T-helper 9 cell (primary cell): ENCODE results near the gene GIT1.
A peak's percentile ranks its signal among the peaks of the same experiment; 100 is the strongest.

Experiments used
- DNase-seq: peaks from one replicate; pipeline ENCODE4 v3.0.0-alpha.2; 2020
- total RNA-seq, 2 donors: gene quantifications; one replicate each; lab custom pipeline; 2026; lab: John Stamatoyannopoulos, UW

The GIT1 gene, protein sequence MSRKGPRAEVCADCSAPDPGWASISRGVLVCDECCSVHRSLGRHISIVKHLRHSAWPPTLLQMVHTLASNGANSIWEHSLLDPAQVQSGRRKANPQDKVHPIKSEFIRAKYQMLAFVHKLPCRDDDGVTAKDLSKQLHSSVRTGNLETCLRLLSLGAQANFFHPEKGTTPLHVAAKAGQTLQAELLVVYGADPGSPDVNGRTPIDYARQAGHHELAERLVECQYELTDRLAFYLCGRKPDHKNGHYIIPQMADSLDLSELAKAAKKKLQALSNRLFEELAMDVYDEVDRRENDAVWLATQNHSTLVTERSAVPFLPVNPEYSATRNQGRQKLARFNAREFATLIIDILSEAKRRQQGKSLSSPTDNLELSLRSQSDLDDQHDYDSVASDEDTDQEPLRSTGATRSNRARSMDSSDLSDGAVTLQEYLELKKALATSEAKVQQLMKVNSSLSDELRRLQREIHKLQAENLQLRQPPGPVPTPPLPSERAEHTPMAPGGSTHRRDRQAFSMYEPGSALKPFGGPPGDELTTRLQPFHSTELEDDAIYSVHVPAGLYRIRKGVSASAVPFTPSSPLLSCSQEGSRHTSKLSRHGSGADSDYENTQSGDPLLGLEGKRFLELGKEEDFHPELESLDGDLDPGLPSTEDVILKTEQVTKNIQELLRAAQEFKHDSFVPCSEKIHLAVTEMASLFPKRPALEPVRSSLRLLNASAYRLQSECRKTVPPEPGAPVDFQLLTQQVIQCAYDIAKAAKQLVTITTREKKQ
- 53.8 to 81.7 reads per million in 2 donors for total RNA-seq

DNA sequence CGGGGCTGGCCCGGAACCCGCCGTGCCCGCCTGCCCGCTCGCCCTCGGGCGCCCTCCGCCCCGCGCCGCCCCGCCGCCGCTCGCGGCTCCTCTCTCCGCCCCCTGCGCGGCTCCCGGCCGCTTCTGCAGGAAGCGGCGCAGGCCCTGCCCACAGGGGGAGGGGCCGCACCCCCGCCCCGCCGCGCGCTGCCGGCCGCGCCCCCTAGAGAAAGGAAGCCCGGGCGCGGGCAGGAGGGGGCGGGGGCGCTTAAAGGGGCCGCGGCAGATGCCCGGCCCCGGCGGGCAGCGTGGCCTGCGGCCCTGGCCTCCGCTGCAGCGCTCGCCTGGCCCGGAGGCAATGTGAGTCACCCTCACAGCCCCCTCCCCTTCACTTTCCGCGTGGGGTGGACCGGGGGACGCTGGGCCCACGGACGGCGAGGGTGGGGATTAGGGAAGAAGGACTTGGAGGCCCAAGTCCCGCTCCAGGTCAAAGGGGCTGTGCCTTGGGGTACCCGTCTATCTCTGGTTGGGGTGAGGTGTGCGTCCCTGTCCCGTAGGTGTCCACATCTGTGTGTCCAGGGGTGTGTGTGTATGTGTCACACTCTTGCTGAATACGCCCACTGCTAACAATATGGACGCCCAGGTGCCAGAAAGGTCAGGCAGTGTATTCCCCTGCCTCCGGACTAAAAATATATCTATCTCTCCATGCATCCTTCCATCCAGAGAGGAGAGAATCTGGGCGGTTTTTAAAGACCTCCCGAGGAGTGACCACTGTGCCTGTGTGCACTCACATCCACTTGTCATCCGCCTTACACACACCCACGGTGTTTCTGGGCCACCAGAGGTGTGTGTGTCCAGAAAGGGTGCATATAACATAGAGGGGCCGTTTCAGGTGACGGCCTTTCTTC lies at the start of gene GIT1:
TSS of gene GIT1 (minus strand) at position 125 of the 887 bp plus-strand sequence. CDS start 270 bp downstream, outside the sequence.
- peak; percentile 78 for DNase-seq

GRCh38 chr17:29633886-29634285 lies 44.4 kb upstream of the GIT1 start:
- DNase-seq, result no peak

- no peak for DNase-seq
Measured at GRCh38 chr17:29630630-29631193, 41.3 kb upstream of the GIT1 start.

DNA sequence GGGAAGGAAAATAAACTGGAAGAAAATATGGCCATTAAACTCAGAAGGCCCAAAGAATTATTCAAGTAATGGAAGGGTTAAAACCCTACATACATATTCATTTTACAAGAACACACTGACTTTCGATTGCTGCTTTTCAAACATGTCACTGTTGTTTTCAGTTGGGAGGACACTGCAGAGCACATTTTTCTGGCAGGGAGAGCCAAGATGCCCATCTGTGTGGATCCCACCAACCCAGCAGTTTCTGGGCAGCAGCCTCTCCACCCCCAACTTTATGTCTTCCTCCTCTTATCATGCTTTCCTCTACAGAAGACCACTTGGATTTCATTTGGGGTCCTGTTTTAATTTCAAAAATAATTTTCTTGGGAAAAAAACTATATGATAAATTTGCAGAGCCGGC lies 40.4 kb upstream of the GIT1 start:
- DNase-seq, result no peak

DNA sequence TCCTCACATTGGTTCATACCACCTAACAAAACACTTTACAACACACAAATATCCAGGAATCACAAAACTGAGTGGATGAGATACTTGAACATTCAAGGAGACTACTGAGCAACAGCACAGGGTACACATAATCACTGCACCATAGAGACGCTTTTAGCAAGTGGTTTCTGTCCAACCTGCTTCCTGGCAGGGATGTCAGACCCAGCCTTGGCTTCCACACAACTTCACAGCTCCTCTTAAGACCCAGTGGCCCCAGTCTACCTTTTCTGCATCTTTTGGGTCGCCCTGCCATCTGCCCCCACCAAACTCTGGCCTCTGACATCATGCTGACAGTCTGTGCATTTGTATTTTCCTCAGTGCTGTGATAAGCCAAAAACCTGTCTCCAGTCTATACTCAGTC lies 39.2 kb upstream of the GIT1 start:
- no peak for DNase-seq

GRCh38 chr17:29627951-29628350 lies 38.5 kb upstream of the GIT1 start:
- DNase-seq, result no peak

GRCh38 chr17:29625037-29625750 lies 35.7 kb upstream of the GIT1 start:
- DNase-seq, result no peak

DNA sequence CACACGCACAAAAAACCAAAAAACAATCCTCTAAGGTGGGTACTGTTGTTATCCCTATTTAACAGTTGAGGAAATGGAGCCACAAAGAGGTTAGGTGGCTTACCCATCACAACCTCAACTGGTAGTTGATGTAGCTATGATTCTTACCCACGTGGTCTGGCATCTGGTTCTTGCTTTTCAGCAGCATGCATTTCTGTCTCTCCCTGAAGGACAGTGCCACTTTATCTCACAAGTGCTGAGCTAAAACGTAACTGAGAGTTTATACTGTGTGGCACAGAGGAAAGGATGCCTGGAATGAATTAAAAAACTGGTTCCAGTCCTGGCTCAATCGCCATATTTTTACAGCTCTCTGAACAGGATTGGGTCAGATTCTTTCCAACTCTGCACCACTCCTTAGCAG lies 35.1 kb upstream of the GIT1 start:
- DNase-seq, result no peak

GRCh38 chr17:29623283-29623647 lies 33.8 kb upstream of the GIT1 start:
- DNase-seq, result no peak

- DNase-seq, result peak; percentile 72
Measured at GRCh38 chr17:29622337-29623282, 33.2 kb upstream of the GIT1 start, which contains the start of gene CORO6. TSS of gene CORO6 (minus strand) at chr17:29622912. CDS start at chr17:29621421, 1,491 bp downstream.

DNA sequence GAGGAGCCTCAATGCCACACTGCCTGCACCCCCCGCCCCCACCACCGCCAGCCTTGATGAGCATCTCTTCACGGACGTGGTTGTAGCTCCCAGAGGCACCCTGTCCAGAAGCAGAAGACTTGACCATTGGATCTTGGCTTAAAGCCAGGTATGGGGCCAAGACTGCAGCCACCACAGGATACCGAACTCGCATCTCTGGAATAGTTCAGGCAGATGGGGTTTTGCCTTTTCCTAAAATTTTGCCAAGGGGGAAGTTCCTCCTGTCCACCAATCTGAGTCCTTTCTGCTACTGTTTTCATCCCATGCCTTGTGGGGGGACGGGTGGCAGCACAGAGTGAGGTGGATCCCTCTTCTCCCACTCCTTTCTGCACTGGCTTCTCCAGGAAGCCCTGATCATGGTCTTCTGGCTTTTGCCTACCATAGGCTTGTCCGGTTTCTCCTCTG lies 32.3 kb upstream of the GIT1 start:
- DNase-seq, result no peak

- DNase-seq, result no peak
Measured at GRCh38 chr17:29620779-29621500, 31.5 kb upstream of the GIT1 start.

DNA sequence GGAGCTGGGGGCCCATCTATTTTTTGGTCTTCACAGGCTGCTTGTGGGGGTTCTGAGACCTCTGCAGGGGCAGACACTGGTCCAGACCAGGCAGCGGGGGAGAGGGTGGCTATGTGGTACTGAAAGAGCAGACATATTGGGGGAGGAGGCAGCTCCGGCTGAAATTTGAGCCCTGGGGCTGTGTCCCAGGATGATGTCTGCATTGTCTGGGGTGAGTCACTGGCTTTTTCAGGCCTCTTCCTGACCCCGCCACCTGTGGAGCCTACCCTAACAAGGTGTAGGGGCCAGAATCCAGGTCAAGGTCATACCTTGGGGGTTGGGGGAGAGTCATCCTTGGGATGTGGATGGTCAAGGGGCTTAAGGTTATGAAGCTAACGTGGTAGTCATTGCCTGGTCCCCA lies 30.8 kb upstream of the GIT1 start:
- DNase-seq, result no peak

- no peak for DNase-seq
Measured at GRCh38 chr17:29619251-29619650, 29.8 kb upstream of the GIT1 start.

DNA sequence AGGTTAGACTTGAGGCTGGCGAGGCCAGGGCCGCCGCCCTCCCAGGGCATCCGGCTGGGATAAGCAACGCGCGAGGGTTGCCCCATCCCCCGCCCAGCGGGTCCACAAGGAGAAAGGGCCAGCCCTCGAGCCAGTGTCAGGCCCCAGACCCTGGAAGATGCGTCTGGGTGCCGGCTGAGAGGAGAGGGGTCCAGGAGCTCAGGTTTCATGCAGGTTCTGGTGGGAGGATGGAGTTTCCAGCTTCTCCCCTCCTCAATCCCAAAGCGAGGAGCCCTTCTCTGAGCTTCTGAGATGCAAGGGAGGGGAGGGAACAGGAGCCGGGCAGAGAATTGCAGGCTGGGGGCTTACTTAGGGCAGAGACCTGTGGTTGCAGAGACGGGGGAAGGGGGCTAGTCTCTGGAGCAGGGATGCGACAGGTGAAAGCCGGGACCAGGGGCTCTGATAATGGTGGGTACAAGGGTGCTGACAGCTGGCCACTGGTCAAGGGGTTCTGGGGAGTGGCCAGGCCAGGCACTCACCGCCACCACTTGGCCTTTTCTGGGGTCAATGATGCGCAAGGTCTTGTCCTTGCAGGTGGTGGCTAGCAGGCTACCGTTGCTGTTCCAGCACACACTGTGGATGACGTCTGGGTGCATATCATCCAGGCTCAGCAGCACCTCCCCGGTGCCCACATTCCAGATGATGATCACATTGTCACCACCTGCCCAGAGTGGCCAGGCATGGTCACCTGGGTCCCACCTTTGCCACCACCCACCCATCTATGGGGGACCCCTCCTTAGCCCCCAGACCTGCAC lies 29.0 kb upstream of the GIT1 start:
- no peak for DNase-seq

GRCh38 chr17:29617481-29618271 lies 28.2 kb upstream of the GIT1 start:
- peak; percentile 84 for DNase-seq

DNA sequence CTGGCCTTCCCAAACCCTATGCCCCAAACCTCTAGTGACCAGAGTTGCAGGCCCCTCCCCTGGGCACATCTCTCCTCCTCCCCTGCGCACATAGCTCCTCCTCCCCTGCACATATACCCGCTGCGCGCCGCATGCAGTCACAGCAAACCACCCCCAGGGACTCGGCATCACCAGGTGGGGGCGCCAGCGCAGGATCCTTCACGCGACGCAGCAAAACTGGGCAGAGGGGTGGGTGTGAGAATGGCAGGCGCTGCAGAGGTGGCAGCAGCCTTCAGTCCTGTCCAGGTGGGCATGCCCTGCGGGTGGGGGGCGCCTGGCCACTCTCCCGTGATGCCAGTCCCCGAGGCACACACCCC lies 27.7 kb upstream of the GIT1 start:
- peak; percentile 91 for DNase-seq
